WTC11 (cell line): Measurements from ENCODE around the gene MYCBP.

Experiments
- ARID4B ChIP-seq: sonication (generic); formaldehyde crosslinking; IDR thresholded peaks from 2 replicates; pipeline ENCODE4 v1.8.0; 2023; ENCODE audit warnings: missing genetic modification reagents, mild to moderate bottlenecking, borderline replicate concordance
- CREB1 ChIP-seq: sonication (generic); formaldehyde crosslinking; IDR thresholded peaks from 2 replicates; pipeline ENCODE4 v1.8.0; 2023; ENCODE audit warnings: mild to moderate bottlenecking, missing genetic modification reagents
- CREM ChIP-seq: sonication (generic); formaldehyde crosslinking; IDR thresholded peaks from 2 replicates; pipeline ENCODE4 v1.8.1; 2022; ENCODE audit warnings: mild to moderate bottlenecking, missing genetic modification reagents, moderate library complexity
- CTCF ChIP-seq: fragments of 200-600 bp; IDR thresholded peaks from 2 replicates; pipeline ENCODE4 v1.8.0; 2022; ENCODE audit warnings: antibody characterized with exemption
- ETV6 ChIP-seq: sonication (generic); formaldehyde crosslinking; IDR thresholded peaks from 2 replicates; pipeline ENCODE4 v1.8.1; 2022; ENCODE audit warnings: mild to moderate bottlenecking, missing genetic modification reagents
- FOXK1 ChIP-seq: sonication (generic); formaldehyde crosslinking; IDR thresholded peaks from 2 replicates; pipeline ENCODE4 v1.8.0; 2022; ENCODE audit warnings: mild to moderate bottlenecking, moderate library complexity, missing genetic modification reagents
- GTF2I ChIP-seq: fragments of 250-450 bp; sonication (Bioruptor Pico); conservative IDR thresholded peaks from 2 replicates; pipeline ENCODE4 v1.4.0; 2021; ENCODE audit warnings: mild to moderate bottlenecking
- JUN ChIP-seq: sonication (generic); formaldehyde crosslinking; IDR thresholded peaks from 2 replicates; pipeline ENCODE4 v1.8.0; 2023; ENCODE audit warnings: mild to moderate bottlenecking, missing genetic modification reagents
- SMAD4 ChIP-seq: sonication (generic); formaldehyde crosslinking; IDR thresholded peaks from 2 replicates; pipeline ENCODE4 v1.8.0; 2022; ENCODE audit warnings: mild to moderate bottlenecking, missing genetic modification reagents
- SP1 ChIP-seq: sonication (generic); formaldehyde crosslinking; conservative IDR thresholded peaks from 2 replicates; pipeline ENCODE4 v1.8.1; 2022; ENCODE audit warnings: missing genetic modification reagents
- TCF7 ChIP-seq: sonication (generic); formaldehyde crosslinking; IDR thresholded peaks from 2 replicates; pipeline ENCODE4 v1.8.0; 2022; ENCODE audit warnings: mild to moderate bottlenecking, low read depth, missing genetic modification reagents, moderate library complexity
- ZNF121 ChIP-seq: sonication (generic); formaldehyde crosslinking; IDR thresholded peaks from 2 replicates; pipeline ENCODE4 v1.8.0; 2023; ENCODE audit warnings: missing genetic modification reagents
- ZNF138 ChIP-seq: sonication (generic); formaldehyde crosslinking; conservative IDR thresholded peaks from 2 replicates; pipeline ENCODE4 v1.8.1; 2022; ENCODE audit warnings: mild to moderate bottlenecking, moderate library complexity, missing genetic modification reagents
- TF ChIP-seq, protein P1 (sequence below): sonication (generic); formaldehyde crosslinking; IDR thresholded peaks from 2 replicates; pipeline ENCODE4 v1.8.1; 2023; ENCODE audit warnings: mild to moderate bottlenecking, moderate library complexity, missing genetic modification reagents

- TF ChIP-seq JUN (CRISPR knock-in tag), result no peak
- TF ChIP-seq CTCF, result no peak
- TF ChIP-seq ZNF121 (CRISPR knock-in tag), result no peak
- no peak for TF ChIP-seq ETV6 (CRISPR knock-in tag)
- no peak for TF ChIP-seq ARID4B (CRISPR knock-in tag)
- no peak for TF ChIP-seq FOXK1 (CRISPR knock-in tag)
- no peak for TF ChIP-seq SMAD4 (CRISPR knock-in tag)
- no peak for TF ChIP-seq CREB1 (CRISPR knock-in tag)
- TF ChIP-seq SP1 (CRISPR knock-in tag), result no peak
- TF ChIP-seq TCF7 (CRISPR knock-in tag), result no peak
- TF ChIP-seq GTF2I (CRISPR knock-in tag), result no peak
- TF ChIP-seq, protein P1, sequence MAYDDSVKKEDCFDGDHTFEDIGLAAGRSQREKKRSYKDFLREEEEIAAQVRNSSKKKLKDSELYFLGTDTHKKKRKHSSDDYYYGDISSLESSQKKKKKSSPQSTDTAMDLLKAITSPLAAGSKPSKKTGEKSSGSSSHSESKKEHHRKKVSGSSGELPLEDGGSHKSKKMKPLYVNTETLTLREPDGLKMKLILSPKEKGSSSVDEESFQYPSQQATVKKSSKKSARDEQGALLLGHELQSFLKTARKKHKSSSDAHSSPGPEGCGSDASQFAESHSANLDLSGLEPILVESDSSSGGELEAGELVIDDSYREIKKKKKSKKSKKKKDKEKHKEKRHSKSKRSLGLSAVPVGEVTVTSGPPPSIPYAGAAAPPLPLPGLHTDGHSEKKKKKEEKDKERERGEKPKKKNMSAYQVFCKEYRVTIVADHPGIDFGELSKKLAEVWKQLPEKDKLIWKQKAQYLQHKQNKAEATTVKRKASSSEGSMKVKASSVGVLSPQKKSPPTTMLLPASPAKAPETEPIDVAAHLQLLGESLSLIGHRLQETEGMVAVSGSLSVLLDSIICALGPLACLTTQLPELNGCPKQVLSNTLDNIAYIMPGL (CRISPR knock-in tag), result no peak
- TF ChIP-seq CREM (CRISPR knock-in tag), result no peak
- no peak for TF ChIP-seq ZNF138 (CRISPR knock-in tag)
These were observed 26.4 kb upstream of the MYCBP start for GRCh38 chr1:38899560-38899959.
